ENCODE measurements around the gene BFAR.
"Not testable (repeated sequence)": the region's sequence is repeated elsewhere in the genome, so short reads cannot be mapped to it uniquely, and the experiment has no call there.

Gene BFAR

DNA sequence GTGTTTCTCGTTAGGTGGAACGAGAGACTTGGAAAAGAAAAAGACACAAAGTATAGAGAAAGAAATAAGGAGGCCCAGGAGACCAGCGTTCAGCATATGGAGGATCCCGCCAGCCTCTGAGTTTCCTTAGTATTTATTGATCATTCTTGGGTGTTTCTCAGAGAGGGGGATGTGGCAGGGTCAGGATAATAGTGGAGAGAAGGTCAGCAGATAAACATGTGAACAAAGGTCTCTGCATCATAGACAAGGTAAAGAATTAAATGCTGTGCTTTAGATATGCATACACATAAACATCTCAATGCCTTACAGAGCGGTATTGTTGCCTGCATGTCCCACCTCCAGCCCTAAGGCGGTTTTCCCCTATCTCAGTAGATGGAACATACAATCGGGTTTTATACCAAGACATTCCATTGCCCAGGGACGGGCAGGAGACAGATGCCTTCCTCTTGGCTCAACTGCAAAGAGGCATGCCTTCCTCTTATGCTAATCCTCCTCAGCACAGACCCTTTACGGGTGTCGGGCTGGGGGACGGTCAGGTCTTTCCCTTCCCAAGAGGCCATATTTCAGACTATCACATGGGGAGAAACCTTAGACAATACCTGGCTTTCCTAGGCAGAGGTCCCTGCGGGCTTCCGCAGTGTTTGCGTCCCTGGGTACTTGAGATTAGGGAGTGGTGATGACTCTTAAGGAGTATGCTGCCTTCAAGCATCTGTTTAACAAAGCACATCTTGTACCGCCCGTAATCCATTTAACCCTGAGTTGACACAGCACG lies 3.6 kb downstream of the BFAR start:
- DNase-seq = not testable (repeated sequence)

DNA sequence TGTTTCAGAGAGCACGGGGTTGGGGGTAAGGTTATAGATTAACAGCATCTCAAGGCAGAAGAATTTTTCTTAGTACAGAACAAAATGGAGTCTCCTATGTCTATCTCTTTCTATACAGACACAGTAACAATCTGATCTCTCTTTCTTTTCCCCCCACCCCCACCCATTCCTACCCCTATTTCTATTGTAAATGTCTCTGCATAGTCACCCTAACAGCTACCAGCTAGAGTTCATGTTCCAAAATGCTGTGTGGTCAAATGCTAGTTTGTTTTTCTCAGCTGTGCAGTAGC lies 4.1 kb downstream of the BFAR start:
- not testable (repeated sequence) for DNase-seq

DNA sequence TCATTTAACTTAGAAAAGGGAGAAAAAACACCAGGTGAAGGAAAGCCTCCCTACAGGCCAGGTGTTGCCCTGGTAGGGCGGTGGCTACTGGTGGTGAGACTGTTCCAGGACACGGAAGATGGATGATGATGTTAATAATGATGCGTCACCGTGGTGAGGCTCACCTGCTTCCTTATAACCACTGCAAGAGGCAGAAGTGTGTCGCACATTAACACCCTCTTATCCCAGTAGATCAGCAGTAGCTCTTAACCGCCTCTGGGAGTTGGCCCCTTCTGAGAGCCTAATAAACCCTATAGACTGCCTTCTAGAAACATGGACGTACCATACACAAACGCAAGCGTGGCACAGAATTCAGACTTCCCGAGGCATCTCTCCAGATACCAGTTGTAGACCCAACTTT lies 7.8 kb downstream of the BFAR start:
- DNase-seq = no peak

DNA sequence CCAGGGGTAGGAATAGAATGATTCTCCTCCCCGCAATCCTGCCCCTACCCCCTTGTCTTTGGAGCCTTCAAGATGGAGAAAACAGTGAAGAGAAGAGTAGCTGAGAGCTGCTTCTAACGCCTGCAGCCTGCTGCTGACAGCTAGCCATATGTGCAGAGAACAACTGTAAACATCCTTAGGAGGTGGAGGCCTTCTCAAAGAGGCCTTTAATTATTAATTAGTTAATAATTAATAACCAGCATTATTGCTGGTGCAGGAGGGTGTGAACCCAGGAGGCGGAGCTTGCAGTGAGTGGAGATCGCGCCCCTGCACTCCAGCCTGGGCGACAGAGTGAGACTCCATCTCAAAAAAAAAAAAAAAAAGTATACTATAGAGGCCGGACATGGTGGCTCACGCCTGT lies 8.5 kb downstream of the BFAR start:
- no peak for DNase-seq

DNA sequence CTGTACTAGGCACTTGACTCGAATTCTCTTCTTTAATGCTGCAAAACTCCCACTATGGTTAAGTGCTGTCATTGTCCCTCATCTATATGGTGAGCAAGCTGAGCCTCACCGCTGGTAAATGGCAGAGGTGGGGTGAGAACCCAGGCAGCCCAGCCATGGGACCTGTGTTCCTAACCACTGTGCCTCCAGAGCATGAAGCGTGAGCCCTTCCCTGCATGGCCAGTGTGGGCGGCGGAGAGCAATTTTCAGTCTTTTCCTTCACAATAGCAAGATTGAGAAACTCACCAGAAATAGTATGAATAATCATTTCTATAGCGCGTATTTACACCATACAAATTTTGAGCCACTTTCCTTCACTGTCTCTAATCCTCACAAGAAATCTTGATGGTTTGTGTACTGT lies 9.2 kb downstream of the BFAR start:
- DNase-seq = peak; percentile 70

DNA sequence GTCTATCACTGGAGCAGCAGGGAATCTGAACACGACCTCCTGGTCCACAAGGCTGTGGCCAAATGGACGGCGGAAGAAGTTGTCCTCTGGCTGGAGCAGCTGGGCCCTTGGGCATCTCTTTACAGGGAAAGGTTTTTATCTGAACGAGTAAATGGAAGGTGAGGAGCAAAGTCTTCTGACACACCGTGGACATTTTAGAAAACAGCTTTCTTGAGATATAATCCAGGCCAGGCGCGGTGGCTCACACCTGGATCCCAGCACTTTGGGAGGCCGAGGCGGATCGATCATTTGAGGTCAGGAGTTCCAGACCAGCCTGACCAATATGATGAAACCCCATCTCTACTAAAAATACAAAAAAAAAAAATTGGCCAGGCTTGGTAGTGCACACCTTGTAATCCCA lies 17.1 kb downstream of the BFAR start:
- DNase-seq = no peak

DNA sequence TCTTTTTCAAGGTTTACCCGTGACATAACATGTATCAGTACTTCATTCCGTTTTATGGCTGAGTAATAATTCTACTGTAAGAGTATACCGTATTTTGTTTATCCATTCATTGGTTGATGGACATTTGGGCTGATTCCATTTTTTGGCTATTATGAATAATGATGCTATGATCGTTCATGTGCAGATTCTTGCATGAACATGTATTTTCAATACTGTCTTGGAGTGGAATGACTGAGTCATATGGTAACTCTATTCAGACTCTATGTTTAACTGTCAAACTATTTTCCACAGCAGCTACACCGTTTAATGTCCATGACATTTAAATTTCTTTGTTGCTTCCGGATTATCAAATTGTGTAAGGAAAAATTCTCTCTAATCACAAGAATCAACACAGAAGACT lies 17.9 kb downstream of the BFAR start:
- no peak for DNase-seq

DNA sequence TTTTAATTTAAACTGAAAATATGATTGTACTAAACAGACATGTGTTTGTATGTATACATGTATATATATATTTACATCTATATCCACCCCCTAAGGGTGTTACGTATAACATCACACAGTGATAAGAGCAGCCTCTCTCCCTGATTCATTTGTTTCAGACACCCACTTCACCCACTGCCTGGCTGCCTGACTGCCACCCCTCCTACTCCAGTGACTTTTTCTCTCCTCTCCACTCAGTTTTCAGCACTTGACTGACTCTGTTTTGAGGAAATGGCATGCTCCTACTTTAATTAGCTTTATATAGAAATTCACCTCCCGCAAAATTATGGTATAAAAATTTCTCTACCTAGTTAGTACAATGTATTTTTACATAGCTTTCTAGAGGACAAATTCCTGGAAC lies 20.0 kb downstream of the BFAR start:
- no peak for DNase-seq

DNA sequence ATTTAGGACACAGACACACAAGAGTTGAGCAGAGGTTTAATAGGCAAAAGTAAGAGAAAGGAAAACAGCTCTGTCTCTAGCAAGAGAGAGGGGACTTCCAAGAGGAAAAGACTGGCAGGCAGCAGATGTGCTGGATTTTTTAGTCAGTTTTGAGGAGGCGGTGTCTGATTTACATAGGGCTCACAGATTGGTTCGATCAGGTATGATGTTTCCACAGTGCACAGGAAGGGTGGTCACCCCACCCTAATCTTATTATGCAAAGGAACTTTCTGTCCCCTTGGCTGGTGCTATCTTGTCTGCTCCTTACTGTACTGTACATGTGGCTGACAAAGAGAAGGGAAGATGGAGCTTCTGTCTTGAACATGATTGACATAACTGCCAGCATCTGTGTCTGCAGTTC lies 25.3 kb downstream of the BFAR start:
- peak; percentile 1 for DNase-seq

DNA sequence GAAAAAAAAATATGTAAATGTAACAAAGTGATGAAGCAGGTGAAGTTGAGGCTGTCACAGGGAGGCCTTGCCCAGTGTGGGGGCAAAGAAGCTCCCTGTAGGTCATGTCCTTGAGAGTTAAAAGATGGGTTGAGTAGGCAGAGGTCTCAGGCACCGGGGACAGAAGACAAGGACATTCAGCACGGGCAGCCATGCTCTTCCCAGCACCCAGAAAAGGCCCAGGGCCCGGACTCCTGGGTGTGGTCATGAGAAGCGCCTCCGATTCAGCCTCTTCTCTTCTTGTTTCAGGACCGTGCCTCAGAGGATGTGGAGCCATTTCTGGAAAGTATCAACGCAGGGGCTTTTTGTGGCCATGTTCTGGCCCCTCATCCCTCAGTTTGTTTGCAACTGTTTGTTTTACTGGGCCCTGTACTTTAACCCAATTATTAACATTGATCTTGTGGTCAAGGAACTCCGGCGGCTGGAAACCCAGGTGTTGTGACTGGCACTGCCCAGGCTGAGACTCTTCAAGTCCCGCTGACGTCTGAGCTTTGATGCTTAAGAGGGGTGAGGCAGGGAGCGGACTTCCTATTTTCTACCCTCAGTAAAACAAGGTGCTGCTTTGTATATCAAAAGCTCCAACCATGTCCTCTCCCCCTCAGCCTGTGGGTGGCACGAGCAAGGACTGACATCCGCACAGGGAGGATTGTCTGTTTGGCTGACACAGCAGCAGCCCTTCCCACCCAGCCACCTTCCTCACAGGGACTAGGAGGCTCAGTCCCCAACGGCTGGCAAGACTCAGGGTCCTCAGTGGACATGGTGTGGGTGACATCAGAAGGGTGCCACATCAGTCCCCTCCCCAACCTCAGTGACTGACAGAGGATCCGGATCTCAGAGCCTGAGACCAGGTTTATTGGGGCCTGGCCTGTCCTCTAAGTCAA lies 34.9 kb downstream of the BFAR start:
- DNase-seq = no peak

DNA sequence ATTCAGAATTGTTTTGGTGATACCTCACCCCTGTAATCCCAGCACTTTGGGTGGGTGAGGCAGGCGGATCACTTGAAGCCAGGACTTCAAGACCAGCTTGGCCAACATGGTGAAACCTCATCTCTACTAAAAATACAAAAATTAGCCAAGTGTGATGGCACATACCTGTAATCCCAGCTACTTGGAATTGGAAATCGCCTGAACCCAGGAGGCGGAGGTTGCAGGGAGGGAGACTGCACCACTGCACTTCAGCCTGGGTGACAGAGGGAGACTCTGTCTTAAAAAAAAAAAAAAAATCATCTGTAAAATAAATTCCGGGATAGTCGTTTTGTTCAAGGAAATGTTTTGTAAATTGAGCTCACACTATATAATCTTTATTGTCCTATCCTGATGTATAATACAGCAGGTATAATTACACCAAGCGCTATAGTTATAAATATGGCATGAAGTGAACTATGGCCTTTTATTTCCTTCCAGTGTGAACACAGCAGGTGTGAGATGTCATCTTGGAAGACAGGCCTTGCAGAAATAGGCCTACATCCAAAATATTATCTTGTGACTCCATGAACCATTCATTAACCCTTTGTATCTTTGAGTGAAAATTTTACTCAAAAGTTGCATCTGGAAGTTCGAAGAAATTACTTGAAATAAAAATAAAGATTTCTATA lies 35.9 kb downstream of the BFAR start:
- no peak for DNase-seq

DNA sequence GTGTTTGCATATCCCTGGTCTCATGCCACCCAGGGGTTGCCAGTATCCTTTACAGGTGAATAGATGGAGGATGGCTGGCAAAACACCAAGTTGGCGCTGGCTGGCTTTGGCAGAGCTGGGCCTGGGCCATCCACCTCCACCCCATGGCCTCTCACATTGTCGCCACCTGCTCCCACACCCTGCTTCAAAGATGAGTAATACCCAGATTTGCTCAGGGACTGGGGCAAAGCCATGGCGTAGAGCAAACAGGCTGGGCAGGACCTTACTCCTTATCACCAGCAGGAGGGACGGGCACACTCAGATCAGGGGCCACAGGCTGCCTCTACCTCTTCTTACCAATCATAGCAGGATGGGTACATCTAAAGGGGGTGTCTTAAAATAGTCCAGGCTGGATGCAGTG lies 37.0 kb downstream of the BFAR start:
- DNase-seq = no peak

DNA sequence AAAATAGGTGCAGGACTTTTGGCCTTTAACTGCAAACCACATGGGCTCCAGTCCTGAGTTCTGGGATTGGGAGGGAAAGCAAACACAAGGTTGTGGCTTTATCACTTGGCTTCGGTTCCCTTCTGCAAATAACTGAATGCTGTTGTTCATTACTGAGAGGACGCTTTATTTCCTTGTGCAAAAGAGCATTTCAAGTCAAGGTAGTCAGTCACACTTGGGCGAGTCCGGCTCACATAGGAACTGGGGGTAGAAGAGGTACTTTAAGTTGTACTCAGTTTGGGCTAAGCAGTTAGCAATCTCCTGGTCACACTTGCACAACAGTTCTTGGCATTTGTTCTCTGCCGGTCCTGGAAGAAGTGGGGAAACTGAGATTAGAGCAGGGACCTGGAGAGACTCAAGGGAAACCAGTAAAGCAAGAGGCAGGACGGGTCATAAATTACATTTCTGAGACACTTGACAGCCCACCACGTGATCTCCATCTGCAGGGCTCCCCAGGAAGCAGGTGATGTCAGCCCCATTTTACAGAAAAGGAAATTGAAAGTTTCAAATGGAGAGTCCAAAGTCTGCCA lies 39.7 kb downstream of the BFAR start:
- DNase-seq = peak; percentile 28

DNA sequence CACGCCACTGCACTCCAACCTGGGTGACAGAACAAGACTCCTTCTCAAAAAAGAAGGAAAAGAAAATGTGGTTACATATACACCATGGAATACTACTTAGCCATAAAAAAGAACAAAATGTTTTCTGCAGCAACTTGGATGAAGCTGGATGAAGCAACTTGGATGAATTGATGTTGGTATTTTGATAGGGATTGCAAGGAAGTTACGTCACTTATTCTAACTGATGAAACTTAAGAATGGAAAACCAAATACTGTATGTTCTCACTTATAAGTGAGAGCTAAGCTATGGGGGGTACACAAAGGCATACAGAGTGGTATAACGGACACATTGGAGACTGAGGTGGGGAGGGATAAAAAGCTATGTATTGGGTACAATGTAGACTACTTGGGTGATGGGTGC lies 43.9 kb downstream of the BFAR start:
- DNase-seq = no peak

DNA sequence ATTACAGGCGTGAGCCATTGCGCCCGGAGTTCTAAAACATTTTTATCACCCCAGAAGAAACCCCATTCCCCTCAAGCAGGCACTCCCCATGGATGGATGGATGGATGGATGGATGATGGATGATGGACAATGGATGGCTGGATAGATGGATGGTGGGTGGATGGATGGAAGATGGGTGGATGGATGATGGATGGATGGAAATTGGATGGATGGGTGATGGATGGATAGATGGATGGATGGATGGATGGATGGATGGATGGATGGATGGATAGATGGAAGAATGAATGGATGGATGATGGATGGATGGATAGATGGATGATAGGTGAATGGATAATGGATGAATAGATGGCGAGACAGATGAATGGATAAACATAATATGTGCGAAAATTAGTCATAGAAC lies 44.9 kb downstream of the BFAR start:
- DNase-seq = no peak

DNA sequence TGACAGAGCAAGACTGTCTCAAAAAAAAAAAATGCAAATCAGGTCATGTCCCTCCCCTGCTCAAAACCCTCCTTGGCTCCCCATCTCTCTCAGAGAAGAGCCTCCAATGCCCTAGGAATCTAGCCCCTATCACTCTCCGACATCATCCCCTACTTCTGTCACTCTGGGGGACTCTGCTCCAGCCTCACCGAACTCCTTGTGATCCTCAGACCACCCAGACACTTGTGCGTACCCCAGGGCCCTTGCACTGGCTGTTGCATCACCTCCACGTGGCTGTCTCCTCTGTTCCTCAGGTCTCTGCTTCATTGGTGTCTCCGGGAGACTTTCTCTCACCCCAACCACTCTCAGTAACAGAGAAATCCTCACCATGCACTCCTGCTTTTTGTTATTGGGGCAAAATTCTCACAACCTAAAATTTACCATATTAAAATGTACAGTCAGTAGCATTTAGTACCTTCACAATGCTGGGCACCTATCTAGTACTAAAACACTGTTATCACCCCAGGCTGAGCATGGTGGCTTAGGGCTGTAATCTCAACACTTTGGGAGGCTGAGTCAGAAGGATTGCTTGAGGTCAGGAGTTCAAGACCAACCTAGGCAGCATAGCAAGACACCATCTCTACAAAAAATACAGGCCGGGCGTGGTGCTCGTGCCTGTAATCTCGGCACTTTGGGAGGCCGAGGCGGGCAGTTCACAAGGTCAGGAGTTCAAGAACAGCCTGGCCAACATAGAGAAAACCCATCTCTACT lies 46.2 kb downstream of the BFAR start:
- no peak for DNase-seq

DNA sequence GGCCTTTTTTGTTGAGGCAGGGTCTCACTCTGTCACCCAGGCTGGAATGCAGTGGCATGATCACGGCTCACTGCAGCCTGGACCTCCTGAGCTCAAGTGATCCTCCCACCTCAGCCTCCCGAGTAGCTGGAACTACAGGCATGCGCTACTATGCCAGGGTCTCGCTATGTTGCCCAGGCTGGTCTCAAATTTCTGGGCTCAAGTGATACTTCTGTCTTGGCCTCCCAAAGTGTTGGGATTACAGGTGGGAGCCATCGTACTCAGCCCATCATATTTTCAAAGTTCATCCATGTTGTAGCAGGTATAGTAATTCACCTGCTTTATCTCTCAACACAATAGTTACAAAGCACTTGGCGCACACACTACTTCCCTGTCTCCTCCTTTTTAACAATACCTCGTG lies 47.6 kb downstream of the BFAR start:
- DNase-seq = not testable (repeated sequence)

DNA sequence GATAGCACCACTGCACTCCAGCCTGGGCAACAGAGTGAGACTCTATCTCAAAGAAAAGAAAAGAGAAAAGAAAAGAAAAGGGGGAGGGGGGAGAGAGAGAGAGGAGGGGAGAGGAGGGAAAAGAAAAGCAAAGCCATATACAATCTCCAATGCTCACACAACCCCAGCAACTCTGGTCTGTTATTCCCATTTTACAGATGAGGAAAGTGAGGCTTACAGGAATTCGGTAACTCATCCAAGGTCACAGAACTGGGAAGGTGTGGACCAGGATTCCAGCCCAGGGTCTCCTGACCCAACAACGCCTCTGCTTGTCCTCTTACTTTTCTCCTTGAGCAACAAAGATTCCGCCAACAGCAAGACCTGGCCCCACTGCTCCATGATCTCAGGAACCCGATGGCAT lies 48.4 kb downstream of the BFAR start:
- no peak for DNase-seq

DNA sequence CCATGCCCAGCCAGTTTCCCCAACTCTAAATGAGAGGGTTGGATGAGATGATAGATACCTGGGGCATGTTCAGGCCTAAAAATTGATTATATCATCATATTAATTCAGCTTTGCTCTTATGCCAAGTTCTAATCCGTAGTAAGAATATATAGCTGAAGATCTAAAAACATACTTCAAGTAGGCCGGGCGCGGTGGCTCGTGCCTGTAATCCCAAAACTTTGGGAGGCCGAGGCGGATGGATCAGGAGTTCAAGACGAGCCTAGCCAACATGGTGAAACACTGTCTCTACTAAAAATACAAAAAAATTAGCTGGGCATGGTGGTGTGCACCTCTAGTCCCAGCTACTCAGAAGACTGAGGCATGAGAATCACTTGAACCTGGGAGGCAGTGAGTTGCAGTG lies 49.4 kb downstream of the BFAR start:
- DNase-seq = no peak

DNA sequence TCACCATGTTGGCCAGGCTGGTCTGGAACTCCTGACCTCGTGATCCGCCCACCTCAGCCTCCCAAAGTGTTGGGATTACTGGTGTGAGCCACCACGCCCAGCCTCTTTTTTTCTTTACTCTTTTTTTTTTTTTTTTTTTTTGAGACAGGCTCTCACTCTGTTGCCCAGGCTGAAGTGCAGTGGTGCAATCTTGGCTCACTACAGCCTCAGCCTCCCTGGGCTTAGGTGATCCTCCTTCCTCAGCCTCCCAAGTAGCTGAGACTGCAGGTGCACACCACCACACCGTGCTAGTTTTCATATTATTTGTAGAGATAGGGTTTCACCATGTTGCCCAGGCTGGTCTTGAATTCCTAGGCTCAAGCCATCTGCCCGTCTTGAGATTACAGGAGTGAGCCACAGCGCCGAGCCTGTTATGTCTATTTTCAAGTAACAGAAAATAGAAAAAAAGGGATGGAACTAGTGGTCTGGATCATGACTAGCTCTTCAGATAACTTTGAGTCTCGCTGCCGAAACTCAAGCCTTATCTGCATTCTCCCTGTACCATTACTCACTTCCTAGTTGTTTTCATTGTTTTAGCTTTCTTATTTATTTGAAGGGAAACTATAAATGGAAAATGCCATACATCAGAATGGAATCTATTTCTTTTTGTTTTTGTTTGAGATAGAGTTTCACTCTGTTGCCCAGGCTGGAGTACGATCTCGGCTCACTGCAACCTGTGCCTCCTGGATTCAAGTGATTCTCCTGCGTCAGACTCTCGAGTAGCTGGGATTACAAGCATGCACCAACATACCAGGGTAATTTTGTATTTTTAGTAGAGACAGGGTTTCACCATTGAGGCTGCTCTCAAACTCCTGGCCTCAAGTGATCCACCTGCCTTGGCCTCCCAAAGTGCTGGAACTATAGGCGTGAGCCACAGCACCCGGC lies 53.4 kb downstream of the BFAR start:
- not testable (repeated sequence) for DNase-seq

DNA sequence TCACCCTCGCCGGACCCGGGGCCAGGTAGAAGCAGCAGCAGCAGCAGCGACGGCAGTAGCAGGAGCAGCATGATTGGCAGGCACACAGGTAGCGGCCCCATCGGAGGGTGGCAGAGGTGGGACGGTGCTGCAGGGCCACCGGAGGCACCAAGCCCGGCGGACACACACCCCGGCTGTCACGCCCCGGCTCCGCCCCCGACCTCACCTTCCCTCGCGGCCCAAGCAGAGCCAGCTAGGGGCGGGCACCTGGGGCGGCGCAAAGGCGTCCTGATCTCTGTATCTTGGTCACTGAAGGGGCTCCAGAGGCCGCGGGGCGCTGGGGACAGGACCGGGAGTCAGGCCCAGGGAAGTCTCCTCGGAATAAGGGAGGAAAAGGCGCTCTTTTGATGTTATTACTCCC lies 61.4 kb downstream of the BFAR start, which contains the start of gene PLA2G10:
Gene PLA2G10, minus strand, starts transcription at position 180 of the 400 bp plus-strand sequence. Its CDS starts 79 bp downstream, at position 101.
- DNase-seq = not testable (repeated sequence)
